Esophagus (tissue), 2 donors: ENCODE results near the gene TAF11L3. TPM values are rescaled to one million over a fixed set of nuclear protein-coding genes. Genes with fewer than 3 reads are reported as not detected.

Experiments
- polyA plus RNA-seq, 2 donors: library from polyadenylated mRNA; stranded (reverse); fragments of 200-250 nt; gene quantifications; one replicate each; pipeline ENCODE4 v1.2.3, GENCODE V29; 2013
- donor health status: healthy with polysubstance abuse.
- donor health status: Bipolar disorder and iron deficiency.

TAF11L3 gene
- polyA plus RNA-seq, 2 donors = not detected

Other genes starting within 250 kb of the TAF11L3 start
- gene TAF11L2, start 20.1 kb upstream of the TAF11L3 start, polyA plus RNA-seq = not detected
- gene TAF11L4, start 3.4 kb downstream of the TAF11L3 start, polyA plus RNA-seq = not detected
- not detected for gene TAF11L5, start 6.9 kb downstream of the TAF11L3 start, polyA plus RNA-seq
- not detected for gene TAF11L6, start 10.3 kb downstream of the TAF11L3 start, polyA plus RNA-seq
- gene TAF11L7, start 67.4 kb downstream of the TAF11L3 start, polyA plus RNA-seq = not detected
- gene TAF11L8, start 72.6 kb downstream of the TAF11L3 start, polyA plus RNA-seq = not detected
- gene TAF11L9, start 76.0 kb downstream of the TAF11L3 start, polyA plus RNA-seq = not detected
- gene TAF11L10, start 79.5 kb downstream of the TAF11L3 start, polyA plus RNA-seq = not detected
- not detected for gene TAF11L11, start 85.8 kb downstream of the TAF11L3 start, polyA plus RNA-seq
- not detected for gene TAF11L12, start 92.0 kb downstream of the TAF11L3 start, polyA plus RNA-seq
- gene TAF11L13, start 113.7 kb downstream of the TAF11L3 start, polyA plus RNA-seq = not detected
- gene TAF11L14, start 116.1 kb downstream of the TAF11L3 start, polyA plus RNA-seq = not detected